Cardiac fibroblast (primary cell): ENCODE results near the gene SCAP.

Experiments used
- DNase-seq, 2 donors: peaks; one replicate each; pipeline versions ENCODE4 v3.0.0 to v3.0.0-alpha.2; 2010; ENCODE audit warnings: low read depth in 2 of 2
- H3K4me3 ChIP-seq, 2 donors: replicated peaks in 1 of 2; 1 replicate in 1 of 2; 2 replicates in 1 of 2; pipeline ENCODE4 v1.5.1; 2011; ENCODE audit warnings: low read depth in 2 of 2, low read length in 2 of 2, mild to moderate bottlenecking in 2 of 2, moderate library complexity in 1 of 2
- TF ChIP-seq, protein P1 (sequence below): IDR thresholded peaks from one replicate; pipeline ENCODE4 v1.5.1; 2011; ENCODE audit warnings: low read depth, mild to moderate bottlenecking, low read length, inconsistent platforms

The SCAP gene

DNA sequence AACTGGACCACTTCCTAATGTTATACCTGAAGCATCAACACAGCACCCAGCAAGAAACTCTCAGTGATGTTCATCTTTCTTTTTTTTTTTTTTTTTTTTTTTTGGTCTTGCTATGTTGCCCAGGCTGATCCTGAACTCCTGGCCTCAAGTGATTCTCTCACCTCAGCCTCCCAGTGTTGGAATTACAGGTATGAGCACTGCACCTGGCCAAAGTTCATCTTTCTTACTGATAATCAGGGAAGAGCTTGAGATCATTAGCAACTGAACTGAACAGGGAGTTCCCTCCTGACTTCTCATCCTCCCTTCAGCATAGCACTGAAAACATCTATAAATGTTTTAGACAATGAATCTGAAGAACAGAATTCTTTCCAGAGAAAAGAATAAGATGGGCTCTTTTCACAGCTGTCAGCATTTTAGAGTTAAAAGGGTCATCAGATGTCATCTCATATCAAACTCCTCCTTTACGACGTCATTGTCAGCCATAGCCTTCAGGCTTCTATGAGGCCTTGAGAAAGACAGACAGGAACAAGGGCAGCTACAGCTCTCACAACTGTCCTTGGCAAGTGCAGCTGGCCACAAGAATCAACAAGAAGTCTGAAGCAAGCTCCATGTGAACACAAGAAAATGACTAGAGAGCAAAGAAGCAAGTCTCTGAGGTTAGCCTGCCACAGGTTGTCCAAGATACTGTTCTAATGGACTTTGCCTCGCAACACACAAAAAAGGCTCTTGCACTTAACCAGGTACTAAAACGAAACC lies 33.8 kb downstream of the SCAP start:
- no peak for DNase-seq
- TF ChIP-seq, protein P1, sequence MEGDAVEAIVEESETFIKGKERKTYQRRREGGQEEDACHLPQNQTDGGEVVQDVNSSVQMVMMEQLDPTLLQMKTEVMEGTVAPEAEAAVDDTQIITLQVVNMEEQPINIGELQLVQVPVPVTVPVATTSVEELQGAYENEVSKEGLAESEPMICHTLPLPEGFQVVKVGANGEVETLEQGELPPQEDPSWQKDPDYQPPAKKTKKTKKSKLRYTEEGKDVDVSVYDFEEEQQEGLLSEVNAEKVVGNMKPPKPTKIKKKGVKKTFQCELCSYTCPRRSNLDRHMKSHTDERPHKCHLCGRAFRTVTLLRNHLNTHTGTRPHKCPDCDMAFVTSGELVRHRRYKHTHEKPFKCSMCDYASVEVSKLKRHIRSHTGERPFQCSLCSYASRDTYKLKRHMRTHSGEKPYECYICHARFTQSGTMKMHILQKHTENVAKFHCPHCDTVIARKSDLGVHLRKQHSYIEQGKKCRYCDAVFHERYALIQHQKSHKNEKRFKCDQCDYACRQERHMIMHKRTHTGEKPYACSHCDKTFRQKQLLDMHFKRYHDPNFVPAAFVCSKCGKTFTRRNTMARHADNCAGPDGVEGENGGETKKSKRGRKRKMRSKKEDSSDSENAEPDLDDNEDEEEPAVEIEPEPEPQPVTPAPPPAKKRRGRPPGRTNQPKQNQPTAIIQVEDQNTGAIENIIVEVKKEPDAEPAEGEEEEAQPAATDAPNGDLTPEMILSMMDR, result no peak
- H3K4me3 ChIP-seq, result no peak overlapping the region

DNA sequence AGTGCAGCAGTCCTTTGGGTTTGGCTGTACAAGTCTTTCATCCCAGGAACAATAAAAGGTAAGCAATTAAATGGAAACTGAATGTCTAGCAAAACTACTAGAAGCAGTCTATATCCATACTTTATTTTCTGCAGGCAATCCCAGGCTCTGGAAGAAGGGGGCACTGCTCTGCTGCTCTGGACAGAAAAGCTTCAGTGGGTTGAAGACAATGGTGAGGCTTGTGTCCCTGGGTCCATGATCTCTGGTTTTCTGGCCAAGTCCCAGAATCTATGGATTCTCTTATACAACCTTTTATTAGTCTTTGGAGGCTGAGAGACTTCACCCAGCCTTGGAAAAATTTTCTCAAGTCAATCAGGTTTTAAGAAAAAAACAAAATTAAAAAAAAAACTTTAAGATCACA lies 35.6 kb downstream of the SCAP start:
- TF ChIP-seq, protein P1, result peak; percentile 46
- peak in 1 of 2 donors; percentile 33 for DNase-seq
- H3K4me3 ChIP-seq, result no peak overlapping the region

DNA sequence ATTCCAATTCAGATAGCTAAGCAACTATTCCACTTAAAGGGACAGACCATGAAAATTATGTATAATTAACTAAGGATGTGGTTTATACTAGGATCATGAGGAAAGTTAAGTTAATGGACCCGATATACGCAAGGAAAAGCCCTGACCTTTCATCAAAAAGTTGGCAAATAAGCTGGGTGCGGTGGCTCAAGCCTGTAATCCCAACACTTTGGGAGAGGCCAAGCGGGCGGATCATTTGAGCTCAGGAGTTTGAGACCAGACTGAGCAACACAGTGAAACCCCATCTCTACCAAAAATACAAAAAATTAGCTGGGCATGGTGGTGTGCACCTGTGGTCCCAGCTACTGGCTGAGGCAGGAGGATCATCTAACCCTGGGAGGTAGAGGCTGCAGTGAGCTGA lies 39.6 kb downstream of the SCAP start:
- H3K4me3 ChIP-seq, result no peak overlapping the region
- TF ChIP-seq, protein P1, result no peak
- no peak for DNase-seq

DNA sequence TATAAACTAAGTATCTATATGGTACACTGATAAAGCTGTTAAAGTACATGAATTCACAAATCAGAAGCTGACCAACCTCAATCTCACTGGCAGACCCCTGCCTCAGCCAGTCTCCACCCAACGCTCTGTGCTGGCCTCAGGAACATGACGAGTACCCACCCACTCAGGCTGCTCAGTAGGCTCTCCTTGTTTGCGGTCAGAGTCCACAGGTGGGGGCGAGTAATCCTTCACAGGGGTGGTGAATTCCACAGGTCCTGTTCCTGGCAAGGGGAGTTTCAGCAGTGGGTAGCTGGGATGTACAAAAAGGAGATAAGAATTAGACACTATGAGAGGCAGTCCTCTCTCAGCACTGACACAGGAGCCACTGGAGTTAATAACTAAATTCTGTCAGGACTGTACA lies 40.9 kb downstream of the SCAP start:
- H3K4me3 ChIP-seq, result no peak overlapping the region
- DNase-seq, result no peak
- TF ChIP-seq, protein P1, result no peak

DNA sequence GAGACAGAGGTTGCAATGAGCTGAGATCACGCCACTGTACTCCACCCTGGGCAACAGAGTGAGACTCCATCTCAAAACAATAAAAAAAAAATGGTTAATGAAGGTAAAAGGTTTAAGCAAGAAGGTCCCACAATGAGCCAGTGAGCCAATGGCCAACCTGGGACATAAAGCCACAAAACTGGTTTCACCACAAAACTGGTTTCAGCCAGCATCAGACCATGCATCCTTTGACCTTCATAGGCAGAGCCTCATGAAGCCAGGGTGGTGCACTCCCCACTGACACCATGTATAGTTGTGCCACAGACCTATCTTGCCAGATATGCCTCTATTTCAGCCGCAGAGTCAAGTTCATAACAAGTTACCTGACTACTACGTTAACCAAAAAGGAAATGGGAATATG lies 41.9 kb downstream of the SCAP start:
- DNase-seq, result no peak
- no peak overlapping the region for H3K4me3 ChIP-seq
- TF ChIP-seq, protein P1, result no peak

DNA sequence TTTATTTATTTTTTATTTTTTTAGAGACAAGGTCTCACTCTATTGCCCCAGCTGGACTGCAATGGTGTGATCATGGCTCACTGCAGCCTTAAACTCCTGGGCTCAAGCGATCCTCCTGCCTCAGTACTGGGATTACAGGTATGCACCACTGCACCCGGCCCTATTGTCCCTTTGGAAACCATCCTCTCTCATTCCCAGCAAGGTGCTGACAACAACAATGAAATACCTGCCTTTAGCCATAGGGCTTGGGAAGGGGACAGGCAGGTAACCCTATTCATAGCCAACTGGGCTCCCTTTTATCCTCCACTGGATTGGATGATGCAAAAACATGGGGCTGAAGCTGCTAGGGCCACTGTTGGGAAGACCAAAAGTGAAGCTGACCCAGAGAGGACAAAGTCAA lies 43.1 kb downstream of the SCAP start:
- H3K4me3 ChIP-seq, result no peak overlapping the region
- TF ChIP-seq, protein P1, result no peak
- DNase-seq, result no peak

DNA sequence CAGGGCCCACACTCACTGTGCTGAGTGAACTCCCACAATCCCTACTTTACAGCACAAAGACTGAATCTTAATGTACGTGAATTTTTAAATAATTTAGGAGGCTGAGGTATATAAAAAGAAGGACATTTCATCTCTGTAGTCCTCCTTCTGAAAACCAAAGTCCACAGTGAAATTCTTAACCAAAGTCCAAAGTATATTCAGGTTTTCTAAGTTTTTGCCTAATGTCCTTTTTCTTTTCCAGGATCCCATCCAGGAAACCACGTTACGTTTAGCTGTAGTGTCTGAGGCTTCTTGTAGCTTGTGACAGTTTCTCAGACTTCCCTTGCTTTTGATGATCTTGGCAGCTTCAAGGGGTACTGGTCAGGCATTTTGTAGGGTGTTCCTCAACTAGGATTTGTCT lies 44.5 kb downstream of the SCAP start:
- H3K4me3 ChIP-seq, result no peak overlapping the region
- TF ChIP-seq, protein P1, result no peak
- DNase-seq, result no peak
